Measurements from ENCODE around the gene THAP7.
"Not testable (repeated sequence)": the region's sequence is repeated elsewhere in the genome, so short reads cannot be mapped to it uniquely, and the experiment has no call there.

Gene THAP7

DNA sequence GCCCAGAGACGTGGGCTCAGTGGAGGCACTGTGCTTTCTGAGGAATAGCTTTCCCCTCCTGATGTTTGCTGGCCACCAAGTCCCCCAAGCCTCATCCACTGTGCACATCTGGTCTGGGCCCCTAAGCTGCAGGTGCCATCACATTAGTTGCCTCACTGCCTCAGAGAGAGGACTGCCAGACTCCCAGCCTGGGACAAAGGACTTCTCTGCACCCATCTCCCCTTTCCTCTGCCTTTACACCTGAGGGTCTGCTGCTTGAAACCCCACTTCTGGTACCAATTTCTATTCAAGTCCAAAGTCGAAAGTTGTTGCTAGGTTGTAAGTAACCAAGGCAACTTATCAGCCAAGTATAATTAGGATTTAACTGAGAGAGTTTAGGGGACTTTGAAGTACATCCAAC, 23.5 kb downstream of the THAP7 start:
- no peak for DNase-seq (ENCODE audit: low spot score)

DNA sequence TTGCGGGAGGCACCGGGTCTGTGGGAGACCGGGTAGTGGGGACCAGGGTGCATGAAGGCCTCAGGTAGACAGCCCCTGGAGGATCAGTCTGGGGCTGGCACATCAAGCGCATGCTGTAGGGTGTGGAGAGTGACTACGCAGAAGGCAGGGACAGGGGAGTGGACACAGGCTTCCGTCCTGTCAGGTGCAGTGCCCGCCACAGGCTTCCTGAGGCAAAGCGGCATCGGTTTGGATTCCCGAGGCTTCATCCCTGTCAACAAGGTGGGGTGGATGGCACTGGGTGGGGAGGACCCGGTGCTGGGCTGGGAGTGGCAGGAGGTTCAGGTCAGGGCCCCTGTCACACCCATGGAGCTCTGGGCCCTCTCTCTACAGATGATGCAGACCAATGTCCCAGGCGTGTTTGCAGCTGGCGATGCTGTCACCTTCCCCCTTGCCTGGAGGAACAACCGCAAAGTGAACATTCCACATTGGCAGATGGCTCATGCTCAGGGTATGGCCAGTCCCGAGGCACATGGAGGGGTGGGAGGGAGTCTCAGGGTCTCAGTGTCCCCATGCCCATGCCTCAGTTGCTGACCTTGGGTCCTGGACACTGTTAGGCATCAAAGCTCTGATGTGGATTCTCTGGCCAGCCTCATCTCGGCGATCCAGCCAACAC, 24.3 kb downstream of the THAP7 start:
- DNase-seq (ENCODE audit: low spot score) = no peak

DNA sequence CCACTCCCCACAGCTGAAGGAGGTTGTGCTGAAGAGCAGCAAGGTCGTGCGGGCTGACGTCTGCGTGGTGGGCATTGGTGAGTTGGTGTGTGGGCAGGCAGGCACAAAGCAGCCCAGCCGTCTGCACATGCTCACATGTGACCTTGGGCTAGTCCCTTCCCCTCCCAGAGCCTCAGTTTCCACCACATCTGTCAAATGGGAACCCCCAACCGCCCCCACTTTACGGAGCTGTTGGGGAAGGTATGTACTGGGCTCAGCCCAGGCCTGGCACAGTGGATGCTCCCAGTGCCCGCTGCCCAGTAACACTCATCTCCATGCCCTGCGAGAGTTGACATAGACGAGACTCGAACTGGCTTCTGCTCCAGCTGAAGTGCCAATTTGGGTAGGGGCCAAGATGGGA, 24.9 kb downstream of the THAP7 start:
- DNase-seq (ENCODE audit: low spot score) = no peak

DNA sequence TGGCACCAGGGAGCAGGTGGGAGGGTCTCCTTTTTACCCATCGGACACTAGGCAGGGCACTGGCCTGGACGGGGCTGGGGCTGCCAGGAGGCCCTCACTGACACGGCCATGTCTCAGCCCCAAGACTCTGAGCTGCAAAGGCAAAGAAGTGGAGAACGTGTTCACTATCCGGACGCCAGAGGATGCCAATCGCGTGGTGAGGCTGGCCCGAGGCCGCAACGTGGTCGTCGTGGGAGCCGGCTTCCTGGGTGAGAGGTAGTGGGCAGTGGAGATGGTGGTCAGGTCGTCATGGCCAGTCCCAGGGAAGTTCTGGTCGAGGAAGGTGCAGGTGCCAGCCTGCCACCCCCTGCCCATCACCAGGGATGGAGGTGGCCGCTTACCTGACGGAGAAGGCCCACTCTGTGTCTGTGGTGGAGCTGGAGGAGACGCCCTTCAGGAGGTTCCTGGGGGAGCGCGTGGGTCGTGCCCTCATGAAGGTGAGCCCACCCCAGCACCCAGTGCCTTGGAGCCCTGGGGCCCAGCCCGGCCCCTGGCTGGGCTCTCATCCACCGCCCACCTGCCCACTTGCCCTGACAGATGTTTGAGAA, 25.5 kb downstream of the THAP7 start:
- no peak for DNase-seq (ENCODE audit: low spot score)

DNA sequence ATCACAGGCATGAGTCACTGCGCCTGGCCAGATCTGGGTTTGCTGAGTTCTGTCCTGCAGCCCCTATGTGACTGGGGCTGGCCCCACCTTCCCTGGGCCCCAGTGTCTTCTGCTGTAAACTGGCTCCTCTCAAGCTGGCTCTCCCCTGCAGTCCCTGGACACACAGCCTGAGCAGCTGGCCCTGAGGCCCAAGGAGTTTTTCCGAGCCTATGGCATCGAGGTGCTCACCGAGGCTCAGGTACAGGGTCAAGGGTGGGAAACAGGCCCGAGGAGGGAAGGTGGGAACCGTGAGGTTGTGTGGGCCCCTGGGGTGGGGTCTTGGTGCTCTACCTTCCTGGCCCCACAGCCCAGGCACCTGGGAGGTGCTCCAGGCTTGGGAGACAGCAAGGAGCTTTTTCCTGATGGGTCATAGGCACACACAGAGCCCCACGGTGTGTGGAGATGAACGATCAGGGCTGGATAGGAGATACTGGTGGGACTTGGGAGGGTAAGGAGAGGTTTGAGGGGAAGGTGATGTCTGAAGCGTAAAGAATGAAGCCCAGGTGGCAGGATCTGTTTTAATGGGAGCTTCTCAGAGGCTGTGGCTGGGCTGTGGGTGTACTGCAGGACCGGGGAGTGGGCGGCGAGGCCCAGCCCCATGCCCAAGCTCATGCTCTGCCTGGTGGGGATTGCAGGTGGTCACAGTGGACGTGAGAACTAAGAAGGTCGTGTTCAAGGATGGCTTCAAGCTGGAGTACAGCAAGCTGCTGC, 26.2 kb downstream of the THAP7 start:
- DNase-seq (ENCODE audit: low spot score) = no peak

DNA sequence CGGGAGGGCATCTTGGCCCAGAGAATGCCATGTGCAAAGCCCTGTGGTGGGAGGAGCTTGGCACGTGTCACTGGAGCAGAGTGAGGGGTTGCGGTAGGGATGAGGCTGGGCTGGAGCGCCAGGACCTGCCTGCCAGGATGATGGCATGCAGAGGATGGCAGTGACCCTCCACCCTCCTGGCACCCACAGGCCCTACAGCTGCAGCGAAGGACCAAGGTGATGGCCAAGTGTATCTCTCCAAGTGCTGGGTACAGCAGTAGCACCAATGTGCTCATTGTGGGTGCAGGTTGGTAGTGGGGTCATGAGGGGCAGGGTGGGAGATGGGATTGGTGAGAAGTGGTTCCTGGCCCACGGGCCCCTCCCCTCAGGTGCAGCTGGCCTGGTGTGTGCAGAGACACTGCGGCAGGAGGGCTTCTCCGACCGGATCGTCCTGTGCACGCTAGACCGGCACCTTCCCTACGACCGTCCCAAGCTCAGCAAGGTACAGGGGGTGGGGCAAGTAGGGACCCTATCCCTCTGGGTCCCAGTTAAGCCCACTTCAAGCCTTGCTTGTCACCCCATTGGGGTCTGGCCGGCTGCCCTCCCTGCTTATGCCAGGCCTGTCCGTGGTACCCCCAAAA, 27.5 kb downstream of the THAP7 start:
- DNase-seq (ENCODE audit: low spot score) = no peak

DNA sequence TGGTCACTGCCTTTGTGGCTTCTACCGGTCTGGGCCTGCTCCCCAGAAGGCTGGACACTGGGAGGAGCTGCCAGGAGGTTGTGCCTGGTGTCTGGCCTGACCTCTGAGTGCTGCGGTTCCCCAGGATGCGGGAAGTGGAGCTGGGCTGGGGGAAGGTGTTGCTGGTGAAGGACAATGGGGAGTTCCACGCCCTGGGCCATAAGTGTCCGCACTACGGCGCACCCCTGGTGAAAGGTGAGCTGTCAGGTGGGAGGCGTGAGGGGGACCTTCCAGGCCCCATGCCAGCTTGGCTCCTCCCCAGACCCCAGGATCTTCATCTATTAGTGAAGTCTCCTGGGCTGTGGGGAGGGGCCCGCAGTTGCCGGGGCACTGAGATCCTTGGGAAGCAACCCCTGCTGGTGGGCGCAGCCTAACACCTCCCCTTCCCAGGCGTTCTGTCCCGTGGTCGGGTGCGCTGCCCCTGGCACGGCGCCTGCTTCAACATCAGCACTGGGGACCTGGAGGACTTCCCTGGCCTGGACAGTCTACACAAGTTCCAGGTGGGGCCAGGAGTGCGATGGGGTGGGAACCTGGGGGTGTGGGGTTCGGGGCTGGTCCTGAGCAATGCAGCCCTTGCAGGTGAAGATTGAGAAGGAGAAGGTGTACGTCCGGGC, 28.2 kb downstream of the THAP7 start:
- DNase-seq (ENCODE audit: low spot score) = no peak

DNA sequence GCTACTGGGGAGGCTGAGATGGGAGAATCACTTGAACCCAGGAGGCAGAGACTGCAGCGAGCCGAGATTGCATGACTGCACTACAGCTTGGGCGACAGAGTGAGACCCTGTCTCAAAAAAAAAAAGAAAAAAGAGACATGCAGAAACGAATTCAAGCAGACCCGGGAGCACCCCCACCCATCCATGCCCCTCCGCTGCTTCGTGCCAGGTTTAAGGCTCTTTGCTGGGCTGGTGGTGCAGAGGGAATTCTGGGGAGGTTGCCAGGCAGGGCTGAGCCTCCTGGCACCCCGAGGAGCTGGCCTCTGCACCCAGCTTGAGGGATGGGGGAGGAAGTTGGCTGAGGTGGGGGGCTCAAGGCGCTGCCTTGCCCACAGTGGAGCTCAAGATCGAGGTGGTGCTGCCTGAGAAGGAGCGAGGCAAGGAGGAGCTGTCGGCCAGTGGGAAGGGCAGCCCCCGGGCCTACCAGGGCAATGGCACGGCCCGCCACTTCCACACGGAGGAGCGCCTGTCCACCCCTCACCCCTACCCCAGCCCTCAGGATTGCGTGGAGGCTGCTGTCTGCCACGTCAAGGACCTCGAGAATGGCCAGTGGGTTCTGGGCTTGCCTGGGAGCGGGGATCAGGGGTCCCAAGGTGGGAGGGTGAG, 28.9 kb downstream of the THAP7 start:
- no peak for DNase-seq (ENCODE audit: low spot score)

DNA sequence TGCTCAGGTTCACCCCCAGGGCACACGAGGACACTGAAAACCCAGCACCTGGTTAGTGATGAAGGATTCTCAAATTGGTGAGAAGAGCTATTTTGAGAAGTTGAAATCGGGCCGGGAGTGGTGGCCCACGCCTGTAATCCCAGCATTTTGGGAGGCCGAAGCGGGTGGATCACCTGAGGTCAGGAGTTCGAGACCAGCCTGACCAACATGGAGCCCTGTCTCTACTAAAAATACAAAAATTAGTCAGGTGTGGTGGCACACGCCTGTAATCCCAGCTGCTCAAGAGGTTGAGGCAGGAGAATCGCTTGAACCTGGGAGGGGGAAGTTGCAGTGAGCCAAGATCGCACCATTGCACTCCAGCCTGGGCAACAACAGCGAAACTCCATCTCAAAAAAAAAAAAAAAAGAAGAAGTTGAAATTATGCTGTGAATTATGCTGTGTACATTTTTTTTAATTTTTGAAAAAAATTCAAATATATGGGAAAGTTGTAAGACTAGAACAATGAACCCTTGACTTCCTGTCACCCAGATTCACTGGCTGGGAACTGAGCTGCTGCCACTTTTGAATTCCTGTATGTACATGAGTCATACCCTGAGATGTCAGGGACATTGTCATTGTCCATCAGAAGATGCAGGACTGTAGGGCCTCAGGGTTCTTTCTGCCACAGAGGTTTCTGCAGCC, 29.8 kb downstream of the THAP7 start:
- DNase-seq (ENCODE audit: low spot score) = not testable (repeated sequence)

DNA sequence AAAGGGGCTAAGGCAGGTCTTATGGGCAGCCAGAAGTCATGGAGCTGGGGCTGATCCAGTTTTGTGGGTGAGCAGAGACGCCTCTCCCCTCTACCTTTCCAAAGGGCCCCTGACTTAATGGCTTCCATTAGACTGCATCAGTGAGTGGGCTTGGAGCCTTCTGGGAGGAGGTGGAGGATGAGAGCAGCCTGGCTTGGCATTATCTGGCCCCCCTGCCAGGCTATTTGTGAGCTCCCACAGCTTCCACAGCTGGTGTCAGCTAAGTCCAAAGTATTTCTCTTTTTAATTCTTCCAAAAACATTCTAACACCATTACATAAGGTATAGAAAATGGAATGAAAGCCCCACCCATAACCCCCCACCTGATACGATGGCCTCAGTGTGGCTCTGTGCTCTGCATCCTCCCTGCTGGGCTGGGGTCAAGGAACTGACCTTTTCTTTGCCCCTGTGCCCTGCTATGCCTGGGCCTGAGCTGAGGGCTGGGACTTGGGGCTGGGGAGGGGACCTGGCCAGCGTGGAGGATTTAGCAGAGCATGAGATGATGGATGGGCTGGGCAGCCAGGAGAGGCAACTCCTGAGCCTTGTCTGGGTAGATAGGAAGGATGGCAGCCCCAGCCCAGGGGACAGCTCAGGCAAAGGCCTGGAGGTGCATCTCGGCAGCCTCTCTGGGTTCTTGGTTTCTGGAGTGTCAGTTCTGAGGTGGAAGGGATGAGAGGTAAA, 30.8 kb downstream of the THAP7 start:
- no peak for DNase-seq (ENCODE audit: low spot score)

DNA sequence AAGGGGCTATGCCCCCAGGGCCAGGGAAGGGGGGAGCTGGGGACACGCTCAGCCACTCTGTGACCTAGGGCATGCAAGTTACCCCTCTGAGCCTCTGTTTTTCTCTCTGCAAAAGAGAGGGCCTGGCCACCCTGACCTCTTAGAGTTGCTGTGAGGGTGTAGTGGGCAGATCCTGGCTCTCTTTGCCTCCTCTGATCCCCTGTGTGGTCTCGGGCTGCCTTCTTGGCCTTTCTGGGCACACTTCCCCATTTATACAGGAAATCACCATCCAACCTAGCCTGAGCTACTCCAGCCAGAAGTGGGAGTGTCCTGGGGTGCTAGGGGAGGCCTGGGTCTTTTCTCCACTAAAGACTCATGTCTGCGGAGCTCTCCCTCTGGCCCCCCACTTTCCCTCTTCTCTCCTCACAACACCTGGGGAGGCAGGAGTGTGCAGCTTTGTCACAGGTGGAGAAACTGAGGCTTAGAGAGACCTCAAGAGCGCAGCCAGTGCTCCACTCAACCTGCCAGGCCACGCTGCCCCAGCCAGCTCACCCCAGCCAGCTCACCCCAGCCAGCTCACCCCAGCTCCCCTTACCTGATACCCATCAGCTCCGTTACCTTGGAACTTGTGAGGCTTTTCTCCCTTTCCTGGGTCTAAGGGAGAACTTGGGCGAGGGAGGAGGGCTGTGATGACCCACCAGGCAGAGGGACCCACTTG, 33.5 kb downstream of the THAP7 start:
- no peak for DNase-seq (ENCODE audit: low spot score)

DNA sequence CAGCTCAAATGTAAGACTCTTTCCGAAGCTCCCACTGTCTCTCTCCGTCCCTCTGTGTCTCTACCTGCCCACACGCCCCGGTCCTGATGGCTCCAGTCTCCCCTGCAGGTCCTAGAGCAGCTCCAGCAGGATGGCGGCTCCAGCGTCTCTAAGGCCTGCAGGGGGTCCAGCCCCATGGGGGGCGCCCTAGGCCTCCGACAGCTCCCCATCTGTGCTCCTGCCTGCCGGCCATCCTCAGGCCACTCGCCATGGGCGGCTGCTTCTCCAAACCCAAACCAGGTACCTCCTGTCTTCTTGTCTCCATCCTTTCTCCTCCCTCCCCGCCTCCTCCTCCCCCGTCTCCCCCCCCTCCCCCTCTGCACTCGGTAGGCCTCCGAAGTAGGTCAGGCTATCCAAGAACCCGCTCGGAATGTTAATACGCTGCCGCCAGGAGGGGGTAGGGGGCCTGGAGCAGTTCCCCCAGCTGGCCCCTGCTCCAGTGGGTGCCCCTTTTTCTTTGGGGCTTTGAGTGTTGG, 34.2 kb downstream of the THAP7 start:
- no peak for DNase-seq (ENCODE audit: low spot score)

DNA sequence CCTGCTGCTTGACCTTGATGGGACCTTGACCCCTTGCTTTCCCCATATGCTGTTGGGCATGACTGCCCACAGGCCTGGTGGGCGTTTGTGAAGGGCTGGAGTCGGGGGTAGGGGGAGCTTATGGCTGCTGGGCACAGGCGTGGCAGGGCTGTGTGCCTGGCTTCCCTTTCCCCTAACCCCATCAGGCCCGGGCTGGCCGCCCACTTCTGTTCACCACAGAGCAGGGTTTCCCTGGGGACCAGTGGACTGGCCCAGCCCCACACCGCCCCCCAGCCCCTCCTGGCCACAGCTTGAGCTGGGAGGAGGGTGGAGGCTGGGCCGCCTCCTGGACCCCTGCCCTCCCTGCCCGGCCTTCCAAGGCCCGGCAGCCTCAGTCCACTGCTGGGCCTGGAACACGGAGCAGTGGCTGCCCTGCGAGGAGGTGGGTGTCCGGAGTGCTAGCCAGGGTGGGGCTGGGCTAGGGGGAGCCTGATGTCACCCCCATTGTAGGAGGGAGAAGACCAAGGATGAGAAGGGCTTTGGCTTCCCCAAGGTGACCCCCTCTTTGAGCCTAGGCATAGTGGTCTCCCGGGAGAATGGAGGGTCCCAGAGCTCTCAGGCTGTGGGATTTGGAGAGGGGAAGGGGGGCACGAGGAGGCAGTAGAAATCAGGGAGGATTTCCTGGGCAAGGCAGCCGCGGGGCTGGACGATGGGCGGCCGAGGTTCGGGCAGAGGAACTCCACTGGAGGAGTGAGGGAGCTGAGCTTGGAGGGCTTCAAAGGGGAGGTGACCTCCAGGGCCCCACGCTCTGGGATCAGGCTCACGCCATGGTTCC, 34.8 kb downstream of the THAP7 start, which contains the start of gene AIFM3:
Gene AIFM3, plus strand, starts transcription at position 373 of the 814 bp plus-strand sequence. CDS start 690 bp downstream, outside the sequence.
- DNase-seq (ENCODE audit: low spot score) = no peak

DNA sequence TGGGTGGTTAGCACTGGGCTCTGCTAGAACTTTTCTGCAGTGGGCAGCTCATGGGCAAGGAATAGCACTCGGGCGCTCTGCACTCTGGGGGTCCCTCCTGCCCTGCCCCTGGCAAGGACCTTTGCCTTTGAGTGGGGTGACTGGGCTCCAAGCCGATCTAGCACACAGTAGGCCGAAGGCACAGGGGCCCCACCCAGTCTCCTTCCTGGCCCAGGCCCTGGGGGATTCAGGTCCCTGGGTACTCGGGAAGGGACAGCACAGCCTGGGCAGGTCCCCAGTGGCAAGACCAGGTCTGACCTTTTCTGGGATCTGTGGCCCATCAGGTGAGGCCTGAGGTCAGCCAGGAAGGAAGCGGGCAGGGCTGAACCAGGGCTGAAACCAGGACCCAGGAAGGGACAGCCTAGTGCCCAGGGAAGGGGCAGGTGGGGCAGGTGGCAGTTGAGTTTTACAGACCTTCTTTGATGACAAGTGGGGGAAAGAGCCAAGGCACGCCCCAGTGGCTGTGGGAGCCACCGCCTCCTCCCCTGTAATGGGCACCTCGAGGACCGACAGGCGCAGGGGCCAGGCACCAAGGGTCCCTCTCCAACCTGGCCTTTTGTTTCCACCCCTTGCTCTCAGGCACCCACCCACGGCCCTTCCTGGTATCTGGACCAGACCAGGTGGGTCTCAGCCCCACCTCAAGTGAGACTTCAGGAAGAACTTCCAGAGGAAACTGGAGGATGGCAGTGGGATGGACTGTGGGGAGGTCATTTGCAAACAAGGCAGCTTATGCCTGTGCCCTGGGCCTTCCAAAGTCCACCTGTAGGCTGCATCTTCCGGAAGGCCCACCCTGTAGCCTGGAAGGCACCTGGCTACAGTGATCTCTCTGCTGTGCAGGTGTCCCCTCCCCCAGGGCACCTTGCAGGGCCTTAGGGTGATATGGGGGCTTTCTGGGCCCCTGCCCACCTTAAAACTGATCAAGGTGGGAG, 35.7 kb downstream of the THAP7 start:
- no peak for DNase-seq (ENCODE audit: low spot score)

DNA sequence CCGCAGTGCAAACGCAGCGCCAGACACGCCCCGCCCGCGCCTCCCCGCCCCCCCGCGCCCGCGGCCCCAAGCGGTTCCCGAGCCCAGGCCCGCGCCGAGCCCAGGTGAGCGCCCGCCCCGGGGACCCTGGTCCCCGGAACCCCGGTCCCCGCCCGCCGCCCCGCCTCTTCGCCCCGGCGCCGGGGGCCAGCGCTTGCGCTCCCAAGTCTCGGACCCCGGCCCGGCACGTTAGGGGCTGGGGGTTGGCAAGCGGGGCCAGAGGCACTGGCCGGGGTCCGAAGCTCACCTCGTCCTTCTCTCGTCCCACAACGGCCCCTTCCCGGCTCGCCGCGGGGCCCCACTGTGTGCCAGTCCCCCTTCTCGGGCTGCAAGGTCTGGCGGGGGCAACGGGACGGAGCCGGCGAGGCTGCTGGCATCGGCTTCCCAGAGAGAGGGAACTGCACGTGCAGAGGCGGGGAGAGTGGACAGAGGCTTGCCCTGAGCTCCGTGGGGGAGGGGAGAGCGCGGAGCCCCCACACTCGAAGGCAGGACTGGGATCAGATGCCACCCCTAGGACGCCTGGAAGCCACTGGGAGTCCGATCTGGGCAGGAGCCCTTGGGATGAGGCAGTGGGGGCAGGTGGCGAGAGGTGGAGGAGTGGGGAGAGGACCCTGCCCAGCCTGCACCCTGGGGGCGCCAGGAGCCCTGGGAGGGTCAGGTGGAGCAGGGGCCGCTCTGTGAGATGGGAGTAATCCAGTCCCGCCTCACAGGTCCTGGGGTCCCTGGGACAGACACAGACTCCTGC, 36.6 kb downstream of the THAP7 start:
- no peak for DNase-seq (ENCODE audit: low spot score)

DNA sequence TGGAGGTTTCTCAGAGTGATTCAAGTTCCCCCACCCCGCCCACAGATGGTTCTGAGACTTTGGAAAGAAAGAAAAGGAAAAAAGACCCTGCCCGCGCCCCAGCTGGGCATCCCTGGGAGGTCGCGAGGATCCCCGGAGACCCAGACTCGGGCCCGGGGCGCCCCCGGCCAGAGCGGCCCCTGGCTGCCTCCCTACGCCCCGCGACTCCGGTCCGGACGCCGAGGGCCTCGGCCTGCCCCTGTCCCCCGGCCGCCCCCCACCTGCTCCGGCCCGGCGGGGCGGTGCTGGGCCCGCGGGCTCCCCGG, 37.2 kb downstream of the THAP7 start:
- no peak for DNase-seq (ENCODE audit: low spot score)
